ENCODE results near the gene MAMLD1. TPM values are rescaled to one million over a fixed set of nuclear protein-coding genes. Genes with fewer than 3 reads are reported as not detected.

MAMLD1 gene
- total and polyA plus RNA-seq, 2 experiments from 2014 or later, result 2.1 to 2.4 TPM

DNA sequence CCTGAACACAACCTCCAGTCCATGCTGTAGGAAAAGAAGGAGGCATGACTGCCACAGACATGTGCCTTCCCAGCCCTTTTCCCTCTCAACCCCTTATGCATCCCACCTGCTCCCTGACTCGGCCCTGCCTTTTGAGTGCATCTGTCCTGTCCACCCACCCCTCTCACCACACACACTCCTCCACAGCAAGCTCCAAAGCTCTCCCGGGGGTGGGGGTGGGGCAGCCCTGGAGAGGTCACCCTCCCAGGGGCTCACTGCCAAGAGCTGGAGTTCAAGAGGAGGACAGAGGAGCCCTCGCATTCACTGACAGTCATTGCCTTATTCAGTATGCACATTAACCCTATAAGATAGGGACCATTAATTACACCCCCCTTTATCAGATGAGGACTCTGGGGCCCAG is 46.6 kb upstream of the MAMLD1 start:
- Histone ChIP-seq H3K79me2 (no peaks in the 10 kb centered on the region), H3K27ac (no peak overlapping the region), H4K20me1 (ENCODE audit: insufficient read depth, poor library complexity, severe bottlenecking) (no peaks in the 10 kb centered on the region), H3K36me3 (replicated peaks; ENCODE audit: insufficient read depth, low read depth) (no peaks in the 10 kb centered on the region), H3K9me3 (ENCODE audit: low read depth) (no peaks in the 10 kb centered on the region), H3K9me2 (replicated peaks; ENCODE audit: insufficient read depth) (no peaks in the 10 kb centered on the region), H2AFZ (no peak overlapping the region), H3K4me3 (no peak overlapping the region), H3K4me1 (ENCODE audit: insufficient read depth) (no peaks in the 10 kb centered on the region), H3K4me2 (no peak overlapping the region), H3K27me3 (no peaks in the 10 kb centered on the region)
- 50% methylated on average over 2 of the region's 3 CpGs for WGBS (ENCODE audit: low lambda C conversion rate, missing lambda C conversion rate)
- DNase-seq (ENCODE audit: low spot score), result no peak
- TF ChIP-seq EZH2phosphoT487 (IDR thresholded peaks at IDR 0.05; ENCODE audit: low read depth, severe bottlenecking, unreplicated experiment), result no peak
- TF ChIP-seq, protein P1, sequence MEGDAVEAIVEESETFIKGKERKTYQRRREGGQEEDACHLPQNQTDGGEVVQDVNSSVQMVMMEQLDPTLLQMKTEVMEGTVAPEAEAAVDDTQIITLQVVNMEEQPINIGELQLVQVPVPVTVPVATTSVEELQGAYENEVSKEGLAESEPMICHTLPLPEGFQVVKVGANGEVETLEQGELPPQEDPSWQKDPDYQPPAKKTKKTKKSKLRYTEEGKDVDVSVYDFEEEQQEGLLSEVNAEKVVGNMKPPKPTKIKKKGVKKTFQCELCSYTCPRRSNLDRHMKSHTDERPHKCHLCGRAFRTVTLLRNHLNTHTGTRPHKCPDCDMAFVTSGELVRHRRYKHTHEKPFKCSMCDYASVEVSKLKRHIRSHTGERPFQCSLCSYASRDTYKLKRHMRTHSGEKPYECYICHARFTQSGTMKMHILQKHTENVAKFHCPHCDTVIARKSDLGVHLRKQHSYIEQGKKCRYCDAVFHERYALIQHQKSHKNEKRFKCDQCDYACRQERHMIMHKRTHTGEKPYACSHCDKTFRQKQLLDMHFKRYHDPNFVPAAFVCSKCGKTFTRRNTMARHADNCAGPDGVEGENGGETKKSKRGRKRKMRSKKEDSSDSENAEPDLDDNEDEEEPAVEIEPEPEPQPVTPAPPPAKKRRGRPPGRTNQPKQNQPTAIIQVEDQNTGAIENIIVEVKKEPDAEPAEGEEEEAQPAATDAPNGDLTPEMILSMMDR (IDR thresholded peaks at IDR 0.05; ENCODE audit: poor library complexity), result no peak
- TF ChIP-seq EZH2 (IDR thresholded peaks at IDR 0.05; ENCODE audit: borderline replicate concordance), result no peak

- no peaks in the 10 kb centered on the region for H3K4me1 ChIP-seq (ENCODE audit: insufficient read depth)
- H3K36me3 ChIP-seq (replicated peaks; ENCODE audit: insufficient read depth, low read depth), result no peaks in the 10 kb centered on the region
- H4K20me1 ChIP-seq (ENCODE audit: insufficient read depth, poor library complexity, severe bottlenecking), result no peaks in the 10 kb centered on the region
- H3K27ac ChIP-seq, result no peak overlapping the region
- no peaks in the 10 kb centered on the region for H3K9me2 ChIP-seq (replicated peaks; ENCODE audit: insufficient read depth)
- H2AFZ ChIP-seq, result no peak overlapping the region
- H3K27me3 ChIP-seq, result no peaks in the 10 kb centered on the region
- no peak overlapping the region for H3K4me2 ChIP-seq
- TF ChIP-seq, protein P1 (IDR thresholded peaks at IDR 0.05; ENCODE audit: poor library complexity), result no peak
- TF ChIP-seq EZH2phosphoT487 (IDR thresholded peaks at IDR 0.05; ENCODE audit: low read depth, severe bottlenecking, unreplicated experiment), result no peak
- TF ChIP-seq EZH2 (IDR thresholded peaks at IDR 0.05; ENCODE audit: borderline replicate concordance), result no peak
- no peak for DNase-seq (ENCODE audit: low spot score)
- H3K9me3 ChIP-seq (ENCODE audit: low read depth), result no peaks in the 10 kb centered on the region
- no peak overlapping the region for H3K4me3 ChIP-seq
- no peaks in the 10 kb centered on the region for H3K79me2 ChIP-seq
Observed at GRCh38 chrX:150323020-150323419, 40.1 kb upstream of the MAMLD1 start.

DNA sequence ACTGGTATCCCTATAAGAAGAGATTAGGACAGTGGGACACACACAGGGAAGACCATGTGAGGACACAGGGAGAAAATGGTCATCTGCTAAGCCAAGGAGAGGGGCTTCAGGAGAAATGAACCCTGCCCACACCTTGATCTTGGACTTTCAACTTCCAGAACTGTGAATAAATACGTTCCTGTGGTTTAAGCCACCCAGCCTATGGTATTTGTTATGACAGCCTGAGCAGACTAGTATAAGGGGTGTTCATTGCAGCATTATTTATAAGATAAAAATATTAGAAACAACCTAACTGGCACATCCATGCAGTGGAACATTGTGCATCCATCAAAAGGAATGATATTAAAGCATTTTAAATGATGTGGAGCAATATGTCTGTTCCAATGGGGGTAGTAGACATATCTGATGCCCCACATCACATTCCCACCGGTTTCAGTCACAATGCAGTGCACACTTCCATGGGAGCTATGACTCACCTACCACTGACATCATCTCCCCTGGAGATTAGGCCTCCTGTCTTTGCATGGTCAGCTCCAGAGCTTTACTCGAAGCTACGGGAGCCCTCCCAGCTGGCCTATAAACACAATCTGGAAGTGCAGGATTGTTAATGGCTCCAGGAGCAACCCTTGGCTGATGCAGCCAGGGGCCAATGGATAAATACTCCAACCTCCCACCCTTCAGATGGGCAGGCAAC is 38.9 kb upstream of the MAMLD1 start:
- Histone ChIP-seq H3K9me2 (replicated peaks; ENCODE audit: insufficient read depth) (no peaks in the 10 kb centered on the region), H3K4me2 (no peak overlapping the region), H2AFZ (no peak overlapping the region), H3K4me1 (ENCODE audit: insufficient read depth) (no peaks in the 10 kb centered on the region), H3K36me3 (replicated peaks; ENCODE audit: insufficient read depth, low read depth) (no peaks in the 10 kb centered on the region), H3K4me3 (no peak overlapping the region), H3K27ac (no peak overlapping the region), H3K27me3 (no peaks in the 10 kb centered on the region), H3K79me2 (no peaks in the 10 kb centered on the region), H3K9me3 (ENCODE audit: low read depth) (no peaks in the 10 kb centered on the region), H4K20me1 (ENCODE audit: insufficient read depth, poor library complexity, severe bottlenecking) (no peaks in the 10 kb centered on the region)
- peak; percentile 57 for DNase-seq (ENCODE audit: low spot score)
- 58% methylated on average over 4 of the region's 4 CpGs for WGBS (ENCODE audit: low lambda C conversion rate, missing lambda C conversion rate)
- TF ChIP-seq EZH2 (IDR thresholded peaks at IDR 0.05; ENCODE audit: borderline replicate concordance) (no peak), EZH2phosphoT487 (IDR thresholded peaks at IDR 0.05; ENCODE audit: low read depth, severe bottlenecking, unreplicated experiment) (no peak)
- TF ChIP-seq, protein P1 (IDR thresholded peaks at IDR 0.05; ENCODE audit: poor library complexity), result no peak
